Loucy (cell line): ENCODE measurements around the gene XRCC4.
A peak's percentile ranks its signal among the peaks of the same experiment; 100 is the strongest.

Source experiments
- H2AFZ ChIP-seq: fragments of 200-600 bp; sonication (generic); 2 replicates; pipeline ENCODE4 v1.6.0; 2016; ENCODE audit warnings: antibody characterized with exemption, mild to moderate bottlenecking, low read length, moderate library complexity
- H3F3A ChIP-seq: fragments of 200-600 bp; 2 replicates; pipeline ENCODE4 v1.6.0; 2016; ENCODE audit warnings: antibody characterized with exemption, low read depth, mild to moderate bottlenecking
- H3K27me3 ChIP-seq: fragments of 200-600 bp; sonication (generic); 2 replicates; pipeline ENCODE4 v1.6.1; 2014; ENCODE audit warnings: low read length, mild to moderate bottlenecking; ENCODE audit not compliant: insufficient read depth, poor library complexity, severe bottlenecking
- H3K36me3 ChIP-seq: fragments of 200-600 bp; sonication (generic); 2 replicates; pipeline ENCODE4 v1.6.1; 2016; ENCODE audit warnings: low read length; ENCODE audit not compliant: insufficient read depth
- H3K4me1 ChIP-seq: fragments of 200-600 bp; sonication (generic); 2 replicates; pipeline ENCODE4 v1.5.1; 2014; ENCODE audit warnings: low read length, mild to moderate bottlenecking; ENCODE audit not compliant: insufficient read depth, poor library complexity, severe bottlenecking
- H3K4me2 ChIP-seq: fragments of 200-600 bp; sonication (generic); 2 replicates; pipeline ENCODE4 v1.6.0; 2014; ENCODE audit warnings: antibody characterized with exemption, low read length, low read depth, mild to moderate bottlenecking; ENCODE audit not compliant: poor library complexity, severe bottlenecking
- H3K4me3 ChIP-seq: fragments of 200-600 bp; sonication (generic); 2 replicates; pipeline ENCODE4 v1.5.1; 2014; ENCODE audit warnings: low read length, mild to moderate bottlenecking, mixed read lengths; ENCODE audit not compliant: poor library complexity, severe bottlenecking
- H3K79me2 ChIP-seq: fragments of 200-600 bp; sonication (generic); 2 replicates; pipeline ENCODE4 v1.6.1; 2014; ENCODE audit warnings: low read length; ENCODE audit not compliant: insufficient read depth
- H3K9ac ChIP-seq: fragments of 200-600 bp; sonication (generic); 2 replicates; pipeline ENCODE4 v1.6.0; 2014; ENCODE audit warnings: mild to moderate bottlenecking, low read depth, low read length, moderate library complexity; ENCODE audit not compliant: poor library complexity, severe bottlenecking
- H3K9me2 ChIP-seq: fragments of 200-600 bp; sonication (generic); replicated peaks from 2 replicates; pipeline ENCODE4 v1.6.1; 2016; ENCODE audit warnings: low read depth, low read length, mixed read lengths
- H3K9me3 ChIP-seq: fragments of 200-600 bp; sonication (generic); 2 replicates; pipeline ENCODE4 v1.6.1; 2014; ENCODE audit warnings: mild to moderate bottlenecking, antibody characterized with exemption, low read length, low read depth; ENCODE audit not compliant: insufficient read depth
- H4K20me1 ChIP-seq: fragments of 200-600 bp; sonication (generic); 2 replicates; pipeline ENCODE4 v1.6.0; 2014; ENCODE audit warnings: antibody characterized with exemption, low read length, mild to moderate bottlenecking; ENCODE audit not compliant: insufficient read depth, poor library complexity, severe bottlenecking
- EZH2phosphoT487 ChIP-seq: fragments of 200-600 bp; IDR thresholded peaks from 2 replicates; pipeline ENCODE4 v1.6.1; 2018; ENCODE audit warnings: antibody characterized with exemption, mild to moderate bottlenecking, moderate library complexity, borderline replicate concordance
- TF ChIP-seq, protein P1 (sequence below): fragments of 200-600 bp; sonication (generic); conservative IDR thresholded peaks from 2 replicates; pipeline ENCODE4 v1.5.1; 2014; ENCODE audit warnings: mild to moderate bottlenecking, antibody characterized with exemption, low read length

Gene XRCC4

DNA sequence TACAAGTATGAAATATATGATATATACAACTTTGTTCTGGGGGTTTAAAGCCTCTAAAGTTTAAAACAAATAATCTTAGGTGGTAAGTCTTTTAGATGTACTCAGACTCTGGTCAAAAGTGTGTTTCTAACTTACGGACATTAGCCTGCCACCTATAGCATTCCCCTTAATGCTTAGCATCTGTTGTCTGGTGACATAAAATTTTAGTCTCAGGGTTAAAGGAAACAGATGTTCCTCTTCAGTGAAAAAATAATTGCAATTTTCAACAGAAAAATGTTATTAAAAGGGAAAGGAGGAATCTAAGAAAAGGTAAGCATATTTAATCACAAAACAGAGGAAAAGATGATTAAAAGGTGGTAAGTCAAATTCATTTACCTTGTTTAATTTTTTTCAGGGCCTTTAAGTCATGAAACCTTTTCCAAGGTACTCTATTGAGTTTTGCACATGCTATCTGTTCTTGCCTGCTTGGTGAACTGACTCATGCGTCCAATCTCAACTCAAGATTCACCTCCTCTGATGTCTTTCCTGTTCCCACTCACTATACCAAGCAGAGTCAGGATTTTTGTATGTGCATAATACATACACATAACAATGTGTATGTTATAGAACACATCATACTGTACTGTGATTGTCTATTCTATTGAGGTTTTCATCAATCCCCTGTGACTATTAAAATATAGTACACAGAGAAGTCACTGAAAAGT lies 8.1 kb upstream of the XRCC4 start:
- Histone ChIP-seq H3K4me1 (peaks cover 78% of the 10 kb centered on the region), H3K79me2 (peaks cover 93% of the 10 kb centered on the region), H3K9me2 (no peaks in the 10 kb centered on the region), H3K27me3 (no peaks in the 10 kb centered on the region), H2AFZ (no peak overlapping the region), H3K36me3 (no peaks in the 10 kb centered on the region), H4K20me1 (peaks cover 41% of the 10 kb centered on the region), H3K9ac (peak overlapping the region; percentile 12), H3K4me2 (peak overlapping the region; percentile 99), H3F3A (no peaks in the 10 kb centered on the region), H3K4me3 (peak overlapping the region; percentile 9), H3K9me3 (no peaks in the 10 kb centered on the region)
- TF ChIP-seq, protein P1, sequence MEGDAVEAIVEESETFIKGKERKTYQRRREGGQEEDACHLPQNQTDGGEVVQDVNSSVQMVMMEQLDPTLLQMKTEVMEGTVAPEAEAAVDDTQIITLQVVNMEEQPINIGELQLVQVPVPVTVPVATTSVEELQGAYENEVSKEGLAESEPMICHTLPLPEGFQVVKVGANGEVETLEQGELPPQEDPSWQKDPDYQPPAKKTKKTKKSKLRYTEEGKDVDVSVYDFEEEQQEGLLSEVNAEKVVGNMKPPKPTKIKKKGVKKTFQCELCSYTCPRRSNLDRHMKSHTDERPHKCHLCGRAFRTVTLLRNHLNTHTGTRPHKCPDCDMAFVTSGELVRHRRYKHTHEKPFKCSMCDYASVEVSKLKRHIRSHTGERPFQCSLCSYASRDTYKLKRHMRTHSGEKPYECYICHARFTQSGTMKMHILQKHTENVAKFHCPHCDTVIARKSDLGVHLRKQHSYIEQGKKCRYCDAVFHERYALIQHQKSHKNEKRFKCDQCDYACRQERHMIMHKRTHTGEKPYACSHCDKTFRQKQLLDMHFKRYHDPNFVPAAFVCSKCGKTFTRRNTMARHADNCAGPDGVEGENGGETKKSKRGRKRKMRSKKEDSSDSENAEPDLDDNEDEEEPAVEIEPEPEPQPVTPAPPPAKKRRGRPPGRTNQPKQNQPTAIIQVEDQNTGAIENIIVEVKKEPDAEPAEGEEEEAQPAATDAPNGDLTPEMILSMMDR: no peak
- no peak for TF ChIP-seq EZH2phosphoT487

DNA sequence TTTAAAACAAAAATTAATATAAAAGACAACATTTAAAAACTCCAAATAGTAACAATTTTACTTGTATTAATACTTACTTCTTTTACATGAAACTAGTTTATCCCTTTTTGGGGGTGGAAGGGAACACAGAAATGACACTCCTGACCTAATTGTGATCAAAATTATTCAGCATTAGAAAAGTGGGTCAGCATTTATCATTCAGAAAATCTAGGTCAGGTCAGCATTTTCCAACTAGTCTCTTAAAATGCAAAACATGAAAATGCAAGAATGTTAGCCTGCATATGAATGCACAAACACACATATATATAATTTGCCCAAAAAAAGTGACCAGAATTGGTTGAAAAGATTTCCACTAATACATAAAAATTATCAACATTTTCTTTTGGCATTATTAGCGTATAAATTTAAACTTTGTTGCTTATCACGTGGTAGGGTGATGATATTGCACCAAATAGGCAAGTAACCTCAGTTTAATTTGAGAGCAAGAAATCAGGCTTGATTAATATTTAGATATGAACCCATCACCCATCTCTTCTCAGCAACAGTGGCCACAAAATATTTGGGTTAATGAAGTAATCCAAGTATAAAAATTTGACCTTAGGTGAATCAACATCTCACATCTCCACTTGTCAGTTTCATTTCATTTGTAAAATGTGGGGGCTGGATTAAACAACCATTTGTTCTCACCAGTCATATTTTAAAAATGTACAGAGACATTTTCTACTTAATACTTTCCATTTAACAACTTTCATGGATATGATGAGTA lies 5.9 kb upstream of the XRCC4 start:
- no peaks in the 10 kb centered on the region for H3K27me3 ChIP-seq
- H3K4me3 ChIP-seq: peak overlapping the region; percentile 45
- H3F3A ChIP-seq: no peaks in the 10 kb centered on the region
- H3K9me2 ChIP-seq: no peaks in the 10 kb centered on the region
- H3K9me3 ChIP-seq: no peaks in the 10 kb centered on the region
- H3K9ac ChIP-seq: no peak overlapping the region
- no peak overlapping the region for H2AFZ ChIP-seq
- peaks cover 46% of the 10 kb centered on the region for H4K20me1 ChIP-seq
- TF ChIP-seq, protein P1: no peak
- no peak for TF ChIP-seq EZH2phosphoT487
- H3K4me1 ChIP-seq: peaks cover 79% of the 10 kb centered on the region
- H3K4me2 ChIP-seq: peak overlapping the region; percentile 99
- no peaks in the 10 kb centered on the region for H3K36me3 ChIP-seq
- H3K79me2 ChIP-seq: peaks cover 96% of the 10 kb centered on the region

DNA sequence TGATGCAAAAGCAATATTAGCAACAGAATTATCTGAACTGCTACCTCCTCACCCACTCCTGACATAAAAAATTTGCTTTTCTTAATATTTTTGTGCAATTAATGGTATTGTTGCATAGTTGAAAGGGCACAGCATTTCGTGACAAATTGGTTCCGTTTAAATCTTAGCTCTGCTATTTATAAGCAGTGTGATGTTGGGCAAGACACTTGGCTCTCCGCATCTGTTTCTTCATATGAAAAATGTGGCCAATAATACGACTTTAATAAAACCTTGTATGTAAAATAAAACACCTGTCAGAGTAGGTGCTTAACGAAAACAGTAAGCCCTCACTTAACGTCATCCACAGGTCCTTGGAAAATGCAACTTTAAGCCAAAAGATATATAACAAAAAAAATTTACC lies 4.4 kb upstream of the XRCC4 start:
- Histone ChIP-seq H3K27me3 (no peaks in the 10 kb centered on the region), H3F3A (no peaks in the 10 kb centered on the region), H3K9ac (no peak overlapping the region), H4K20me1 (peaks cover 48% of the 10 kb centered on the region), H2AFZ (no peak overlapping the region), H3K9me2 (no peaks in the 10 kb centered on the region), H3K4me3 (peak overlapping the region; percentile 93), H3K79me2 (peaks cover 94% of the 10 kb centered on the region), H3K4me2 (peak overlapping the region; percentile 99), H3K4me1 (peaks cover 74% of the 10 kb centered on the region), H3K9me3 (no peaks in the 10 kb centered on the region), H3K36me3 (no peaks in the 10 kb centered on the region)
- TF ChIP-seq, protein P1: no peak
- TF ChIP-seq EZH2phosphoT487: no peak
